ENCODE data around the gene OR52W1. TPM values are rescaled to one million over a fixed set of nuclear protein-coding genes. Genes with fewer than 3 reads are reported as not detected.

Gene OR52W1
- total and polyA plus RNA-seq, 2 donors (not counting 1 experiment from before 2014, with no cell fraction given), result not detected

DNA sequence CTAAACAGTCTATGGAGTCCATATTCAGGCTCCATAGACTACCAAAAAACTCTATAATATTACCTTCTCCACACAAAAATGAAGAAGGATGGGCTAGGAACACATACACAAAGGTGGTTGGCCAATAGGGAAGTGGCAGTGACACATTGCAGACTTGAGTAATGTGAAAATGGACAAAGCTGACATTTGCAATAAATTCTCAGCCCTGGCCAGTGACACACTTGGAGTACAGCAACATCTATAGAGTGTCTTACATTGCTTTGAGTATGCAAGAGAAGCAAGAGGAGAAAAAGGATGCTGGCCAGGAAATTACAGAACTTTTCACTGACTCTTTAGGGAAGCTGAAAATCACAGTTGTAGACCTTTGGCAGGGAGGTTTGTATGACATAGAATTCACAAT lies 7.3 kb upstream of the OR52W1 start:
- no peak overlapping the region for H3K4me2 ChIP-seq (ENCODE audit: extremely low read depth, insufficient read depth, low read length)
- H2AFZ ChIP-seq (ENCODE audit: low read length), result no peak overlapping the region
- H3K79me2 ChIP-seq (ENCODE audit: control insufficient read depth, insufficient read depth, low read length), result no peaks in the 10 kb centered on the region
- no peak overlapping the region for H3K4me3 ChIP-seq (replicated peaks in 1 of 4; ENCODE audit: control extremely low read depth in 1 of 4, insufficient read depth in 1 of 4, low read depth in 3 of 4, low read length in 4 of 4)
- H3K9me3 ChIP-seq (ENCODE audit: control insufficient read depth, insufficient read depth, low read depth, low read length), result no peaks in the 10 kb centered on the region
- DNase-seq (ENCODE audit: low read depth in 2 of 2), result no peak
- no peak for TF ChIP-seq EZH2 (IDR thresholded peaks at IDR 0.05; ENCODE audit: low read length, missing control alignments)
- TF ChIP-seq, protein P1, sequence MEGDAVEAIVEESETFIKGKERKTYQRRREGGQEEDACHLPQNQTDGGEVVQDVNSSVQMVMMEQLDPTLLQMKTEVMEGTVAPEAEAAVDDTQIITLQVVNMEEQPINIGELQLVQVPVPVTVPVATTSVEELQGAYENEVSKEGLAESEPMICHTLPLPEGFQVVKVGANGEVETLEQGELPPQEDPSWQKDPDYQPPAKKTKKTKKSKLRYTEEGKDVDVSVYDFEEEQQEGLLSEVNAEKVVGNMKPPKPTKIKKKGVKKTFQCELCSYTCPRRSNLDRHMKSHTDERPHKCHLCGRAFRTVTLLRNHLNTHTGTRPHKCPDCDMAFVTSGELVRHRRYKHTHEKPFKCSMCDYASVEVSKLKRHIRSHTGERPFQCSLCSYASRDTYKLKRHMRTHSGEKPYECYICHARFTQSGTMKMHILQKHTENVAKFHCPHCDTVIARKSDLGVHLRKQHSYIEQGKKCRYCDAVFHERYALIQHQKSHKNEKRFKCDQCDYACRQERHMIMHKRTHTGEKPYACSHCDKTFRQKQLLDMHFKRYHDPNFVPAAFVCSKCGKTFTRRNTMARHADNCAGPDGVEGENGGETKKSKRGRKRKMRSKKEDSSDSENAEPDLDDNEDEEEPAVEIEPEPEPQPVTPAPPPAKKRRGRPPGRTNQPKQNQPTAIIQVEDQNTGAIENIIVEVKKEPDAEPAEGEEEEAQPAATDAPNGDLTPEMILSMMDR (conservative IDR thresholded peaks at IDR 0.05 in 1 of 2, IDR thresholded peaks at IDR 0.05 in 1 of 2; ENCODE audit: low read depth in 1 of 2, low read length in 2 of 2), result no peak
- no peaks in the 10 kb centered on the region for H4K20me1 ChIP-seq (ENCODE audit: control insufficient read depth, extremely low read depth, insufficient read depth, low read length)
- H3K9ac ChIP-seq (ENCODE audit: insufficient read depth, low read length), result no peak overlapping the region
- H3K4me1 ChIP-seq (ENCODE audit: control insufficient read depth, extremely low read depth, insufficient read depth, low read length), result no peaks in the 10 kb centered on the region
- no peaks in the 10 kb centered on the region for H3K36me3 ChIP-seq (ENCODE audit: control insufficient read depth, insufficient read depth, low read length)
- no peak overlapping the region for H3K27ac ChIP-seq (ENCODE audit: insufficient read depth, low read length)
- H3K27me3 ChIP-seq (ENCODE audit: control insufficient read depth, insufficient read depth, low read length), result no peaks in the 10 kb centered on the region

DNA sequence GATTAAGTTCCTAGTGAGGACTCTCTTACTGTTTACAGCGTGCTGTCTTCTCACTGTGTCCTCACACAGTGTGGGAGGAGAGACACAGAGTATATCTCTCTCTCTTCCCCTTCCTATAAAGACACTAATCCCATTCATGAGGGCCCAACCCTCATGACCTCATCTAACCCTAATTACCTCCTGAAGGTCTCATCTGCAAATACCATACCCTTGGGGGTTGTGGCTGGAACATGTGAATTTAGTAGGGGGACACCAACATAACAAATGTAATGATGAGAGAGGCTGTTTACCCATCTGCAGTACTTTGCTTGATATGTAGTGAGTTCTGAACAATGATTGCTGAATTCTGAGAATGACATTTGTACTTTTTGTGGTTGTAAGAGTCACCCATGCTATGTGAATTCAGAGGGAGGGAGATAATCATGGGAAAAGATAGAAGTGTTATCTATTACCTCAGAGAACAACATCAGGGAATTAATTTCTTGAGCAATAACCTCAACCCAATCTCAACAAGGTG lies 4.9 kb upstream of the OR52W1 start:
- no peaks in the 10 kb centered on the region for H3K9me3 ChIP-seq (ENCODE audit: control insufficient read depth, insufficient read depth, low read depth, low read length)
- peak in 1 of 2 donors; percentile 12 for DNase-seq (ENCODE audit: low read depth in 2 of 2)
- TF ChIP-seq, protein P1 (conservative IDR thresholded peaks at IDR 0.05 in 1 of 2, IDR thresholded peaks at IDR 0.05 in 1 of 2; ENCODE audit: low read depth in 1 of 2, low read length in 2 of 2), result no peak
- TF ChIP-seq EZH2 (IDR thresholded peaks at IDR 0.05; ENCODE audit: low read length, missing control alignments), result no peak

GRCh38 chr11:6196396-6196795 lies 2.6 kb upstream of the OR52W1 start:
- TF ChIP-seq EZH2 (IDR thresholded peaks at IDR 0.05; ENCODE audit: low read length, missing control alignments), result no peak
- TF ChIP-seq, protein P1 (conservative IDR thresholded peaks at IDR 0.05 in 1 of 2, IDR thresholded peaks at IDR 0.05 in 1 of 2; ENCODE audit: low read depth in 1 of 2, low read length in 2 of 2), result no peak
- no peaks in the 10 kb centered on the region for H3K9me3 ChIP-seq (ENCODE audit: control insufficient read depth, insufficient read depth, low read depth, low read length)
- H3K4me1 ChIP-seq (ENCODE audit: control insufficient read depth, extremely low read depth, insufficient read depth, low read length), result no peaks in the 10 kb centered on the region
- no peak overlapping the region for H3K9ac ChIP-seq (ENCODE audit: insufficient read depth, low read length)
- no peak for DNase-seq (ENCODE audit: low read depth in 2 of 2)
- H3K79me2 ChIP-seq (ENCODE audit: control insufficient read depth, insufficient read depth, low read length), result no peaks in the 10 kb centered on the region
- H3K27me3 ChIP-seq (ENCODE audit: control insufficient read depth, insufficient read depth, low read length), result no peaks in the 10 kb centered on the region
- H3K36me3 ChIP-seq (ENCODE audit: control insufficient read depth, insufficient read depth, low read length), result no peaks in the 10 kb centered on the region
- H3K4me2 ChIP-seq (ENCODE audit: extremely low read depth, insufficient read depth, low read length), result no peak overlapping the region
- H4K20me1 ChIP-seq (ENCODE audit: control insufficient read depth, extremely low read depth, insufficient read depth, low read length), result no peaks in the 10 kb centered on the region
- no peak overlapping the region for H2AFZ ChIP-seq (ENCODE audit: low read length)
- no peak overlapping the region for H3K4me3 ChIP-seq (replicated peaks in 1 of 4; ENCODE audit: control extremely low read depth in 1 of 4, insufficient read depth in 1 of 4, low read depth in 3 of 4, low read length in 4 of 4)
- H3K27ac ChIP-seq (ENCODE audit: insufficient read depth, low read length), result no peak overlapping the region

More for the DNA sequence above, 4.9 kb upstream of the OR52W1 start:
- H4K20me1 ChIP-seq (ENCODE audit: control insufficient read depth, extremely low read depth, insufficient read depth, low read length), result no peaks in the 10 kb centered on the region
- no peaks in the 10 kb centered on the region for H3K4me1 ChIP-seq (ENCODE audit: control insufficient read depth, extremely low read depth, insufficient read depth, low read length)
- H3K27ac ChIP-seq (ENCODE audit: insufficient read depth, low read length), result no peak overlapping the region
- H3K4me2 ChIP-seq (ENCODE audit: extremely low read depth, insufficient read depth, low read length), result no peak overlapping the region
- H3K9ac ChIP-seq (ENCODE audit: insufficient read depth, low read length), result no peak overlapping the region
- no peaks in the 10 kb centered on the region for H3K79me2 ChIP-seq (ENCODE audit: control insufficient read depth, insufficient read depth, low read length)
- H3K4me3 ChIP-seq (replicated peaks in 1 of 4; ENCODE audit: control extremely low read depth in 1 of 4, insufficient read depth in 1 of 4, low read depth in 3 of 4, low read length in 4 of 4), result no peak overlapping the region
- H3K36me3 ChIP-seq (ENCODE audit: control insufficient read depth, insufficient read depth, low read length), result no peaks in the 10 kb centered on the region
- H2AFZ ChIP-seq (ENCODE audit: low read length), result no peak overlapping the region
- H3K27me3 ChIP-seq (ENCODE audit: control insufficient read depth, insufficient read depth, low read length), result no peaks in the 10 kb centered on the region

All from fibroblast of lung (primary cell).